Raji (cell line): ENCODE measurements around the gene NLRP1.

Experiments used
- POLR2A ChIP-seq: IDR thresholded peaks from 2 replicates; pipeline ENCODE4 v1.6.1; 2011; ENCODE audit warnings: low read depth, low read length, control low read depth; ENCODE audit not compliant: insufficient read depth

NLRP1 gene

DNA sequence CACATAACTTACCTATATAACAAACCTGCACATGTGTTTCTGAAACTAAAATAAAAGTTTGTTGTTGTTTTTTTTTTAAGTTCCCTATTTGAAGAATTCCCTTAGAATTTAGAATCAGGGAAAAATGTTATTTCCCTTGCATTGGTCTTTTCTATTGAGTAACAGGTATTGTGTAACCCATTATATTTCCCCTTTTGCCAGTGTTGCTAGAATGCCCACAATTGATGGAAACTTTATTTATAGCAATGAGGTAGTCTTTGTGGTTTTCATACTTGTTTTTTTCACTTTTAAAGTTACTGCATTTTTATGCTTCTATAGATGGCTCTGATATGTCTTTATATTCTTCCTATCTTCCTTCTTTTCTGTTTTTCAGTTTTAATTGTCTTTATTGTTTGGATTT lies 3.9 kb downstream of the NLRP1 start:
- TF ChIP-seq POLR2A, result no peak

DNA sequence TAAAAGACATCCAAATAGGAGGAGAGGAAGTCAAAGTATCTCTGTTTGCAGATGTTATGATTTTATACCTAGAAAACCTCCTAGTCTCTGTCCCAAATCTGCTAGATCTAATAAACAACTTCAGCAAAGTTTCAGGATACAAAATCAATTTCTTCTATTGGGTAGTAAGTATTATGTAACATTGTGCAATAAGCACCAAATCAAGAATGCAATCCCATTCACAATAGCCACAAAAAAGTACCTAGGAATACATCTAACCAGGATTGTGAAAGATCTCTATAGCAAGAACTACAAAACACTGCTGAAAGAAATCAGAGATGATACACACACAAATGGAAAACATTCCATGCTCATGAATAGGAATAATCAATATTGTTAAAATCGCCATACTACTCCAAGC lies 13.0 kb downstream of the NLRP1 start:
- TF ChIP-seq POLR2A, result no peak

DNA sequence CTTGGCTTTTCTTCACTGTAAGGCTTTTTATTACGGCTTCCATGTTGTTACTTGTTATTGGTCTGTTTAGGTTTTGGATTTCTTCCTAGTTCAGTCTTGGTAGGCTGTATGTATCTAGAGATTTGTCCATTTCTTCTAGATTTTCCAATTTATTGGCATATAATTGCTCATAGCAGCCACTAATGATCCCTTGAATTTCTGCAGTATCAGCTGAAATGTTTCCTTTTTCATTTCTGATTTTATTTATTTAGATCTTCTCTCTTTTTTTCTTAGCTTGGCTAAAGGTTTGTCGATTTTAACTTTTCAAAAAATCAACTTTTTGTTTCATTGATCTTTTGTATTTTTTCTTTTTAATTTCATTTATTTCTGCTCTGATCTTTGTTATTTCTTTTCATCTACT lies 18.5 kb downstream of the NLRP1 start:
- TF ChIP-seq POLR2A, result no peak

DNA sequence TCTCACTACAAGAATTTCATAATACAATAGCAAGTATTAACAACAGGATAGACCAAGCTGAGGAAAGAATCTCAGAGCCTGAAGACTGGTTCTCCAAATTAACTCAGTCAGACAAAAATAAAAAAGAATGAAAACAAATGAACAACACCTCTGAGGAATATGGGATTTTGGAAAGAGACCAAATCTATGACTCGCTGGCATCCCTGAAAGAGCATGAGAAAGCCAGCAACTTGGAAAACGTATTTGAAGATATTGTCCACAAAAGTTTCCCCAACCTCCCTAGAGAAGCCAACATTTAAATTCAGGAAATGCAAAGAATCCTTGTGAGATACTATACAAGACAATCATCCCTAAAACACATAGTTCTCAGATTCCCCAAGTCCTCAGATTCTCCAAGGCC lies 20.9 kb downstream of the NLRP1 start:
- TF ChIP-seq POLR2A, result no peak

DNA sequence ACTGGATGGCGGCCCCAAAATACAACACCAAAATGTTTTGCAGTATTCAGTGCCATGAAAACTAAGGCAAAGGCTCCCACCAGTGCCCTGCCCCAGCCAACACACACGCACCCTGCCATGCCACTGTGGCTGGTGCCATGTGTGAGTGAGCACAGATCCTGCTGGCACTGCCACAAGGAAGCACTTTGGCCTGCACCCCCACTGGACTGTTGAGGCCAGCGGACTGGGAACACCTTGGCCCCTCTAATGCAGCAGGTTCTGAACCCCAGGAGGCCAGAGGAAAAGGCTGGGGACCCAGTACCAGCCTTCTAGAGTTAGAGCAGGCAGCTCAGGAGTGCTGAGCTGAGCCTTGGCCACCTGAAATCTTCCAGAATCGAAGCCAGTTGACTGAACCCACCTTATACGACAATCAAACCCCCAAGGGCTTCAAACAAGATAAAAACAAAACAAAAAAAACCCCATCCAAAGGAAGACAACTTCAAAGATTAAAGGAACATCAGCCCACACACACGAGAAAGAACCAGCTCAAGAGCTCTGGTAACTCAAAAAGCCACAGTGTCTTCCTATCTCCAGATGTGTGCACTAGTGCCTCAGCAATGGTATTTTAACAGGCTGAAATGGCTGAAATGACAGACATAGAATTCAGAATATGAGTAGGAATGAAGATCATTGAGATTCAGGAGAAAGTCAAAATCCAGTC lies 21.5 kb downstream of the NLRP1 start:
- no peak for TF ChIP-seq POLR2A

DNA sequence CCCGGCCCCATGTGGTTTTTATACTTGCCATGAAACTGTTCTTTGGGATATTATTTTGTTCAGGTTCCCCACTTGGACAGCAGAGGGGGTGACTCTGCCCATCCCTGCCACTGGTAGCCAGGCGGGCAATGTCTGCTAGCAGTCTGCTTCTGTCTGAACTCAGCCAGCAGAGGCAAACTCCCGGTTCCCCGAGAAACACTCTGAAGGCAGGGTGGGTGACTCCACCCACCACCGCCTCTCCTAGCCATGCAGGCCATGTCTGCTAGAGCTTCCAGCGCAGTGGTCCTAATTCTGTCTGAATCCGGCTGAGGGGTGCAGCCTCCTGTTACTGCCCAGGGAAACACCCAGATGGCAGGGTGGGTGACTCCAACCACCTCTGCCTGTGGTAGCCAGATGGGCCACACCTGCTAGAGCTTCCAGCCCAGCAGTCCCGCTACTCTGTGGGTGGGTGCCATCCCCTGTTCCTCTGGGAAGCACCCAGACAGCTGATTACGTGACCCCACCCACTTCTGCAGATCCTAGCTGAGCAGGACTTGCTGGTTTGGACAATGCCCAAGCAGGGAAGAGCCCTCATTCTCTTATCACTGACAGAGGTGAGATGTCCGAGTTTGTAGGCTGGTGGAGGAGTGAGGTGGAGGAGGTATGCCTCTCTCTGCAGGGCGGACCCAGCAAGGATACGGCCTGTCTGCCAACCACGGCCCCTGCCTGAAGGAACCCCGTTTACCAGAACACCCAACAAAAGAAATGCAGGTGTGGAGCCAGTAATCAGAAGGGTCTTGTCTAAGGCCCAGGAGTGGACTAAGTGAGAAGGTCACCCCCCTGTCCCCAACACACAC lies 22.4 kb downstream of the NLRP1 start:
- TF ChIP-seq POLR2A, result no peak

DNA sequence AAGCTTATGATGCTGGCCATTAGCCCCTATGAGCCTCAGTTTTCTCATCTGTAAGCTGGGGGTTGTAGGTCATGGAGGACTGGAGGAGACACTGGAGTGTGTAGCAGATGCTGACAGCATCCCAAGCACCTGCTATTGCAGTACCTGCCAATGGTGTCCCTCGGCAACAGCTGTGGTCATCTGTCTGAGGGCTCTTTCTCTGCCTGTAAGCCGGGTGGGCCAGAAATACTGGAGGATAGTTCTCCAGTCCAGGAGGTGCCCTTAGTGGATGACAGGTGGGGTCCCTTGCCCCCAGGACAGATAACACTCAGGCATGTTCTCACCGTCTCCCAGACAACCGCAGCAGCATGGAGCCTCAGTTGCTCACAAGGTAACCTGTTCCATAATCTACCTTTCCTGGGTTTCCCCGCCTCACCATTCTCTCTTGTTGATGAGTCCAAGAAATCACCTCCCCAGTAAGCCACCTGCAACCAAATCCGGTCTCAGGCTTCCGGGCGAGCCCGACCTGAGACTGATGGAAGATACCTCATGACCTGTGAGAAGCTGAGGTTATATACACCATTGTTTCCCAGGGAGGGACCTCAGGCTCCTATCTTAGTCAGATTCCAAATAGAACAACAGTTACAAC lies 23.8 kb downstream of the NLRP1 start:
- TF ChIP-seq POLR2A, result no peak

DNA sequence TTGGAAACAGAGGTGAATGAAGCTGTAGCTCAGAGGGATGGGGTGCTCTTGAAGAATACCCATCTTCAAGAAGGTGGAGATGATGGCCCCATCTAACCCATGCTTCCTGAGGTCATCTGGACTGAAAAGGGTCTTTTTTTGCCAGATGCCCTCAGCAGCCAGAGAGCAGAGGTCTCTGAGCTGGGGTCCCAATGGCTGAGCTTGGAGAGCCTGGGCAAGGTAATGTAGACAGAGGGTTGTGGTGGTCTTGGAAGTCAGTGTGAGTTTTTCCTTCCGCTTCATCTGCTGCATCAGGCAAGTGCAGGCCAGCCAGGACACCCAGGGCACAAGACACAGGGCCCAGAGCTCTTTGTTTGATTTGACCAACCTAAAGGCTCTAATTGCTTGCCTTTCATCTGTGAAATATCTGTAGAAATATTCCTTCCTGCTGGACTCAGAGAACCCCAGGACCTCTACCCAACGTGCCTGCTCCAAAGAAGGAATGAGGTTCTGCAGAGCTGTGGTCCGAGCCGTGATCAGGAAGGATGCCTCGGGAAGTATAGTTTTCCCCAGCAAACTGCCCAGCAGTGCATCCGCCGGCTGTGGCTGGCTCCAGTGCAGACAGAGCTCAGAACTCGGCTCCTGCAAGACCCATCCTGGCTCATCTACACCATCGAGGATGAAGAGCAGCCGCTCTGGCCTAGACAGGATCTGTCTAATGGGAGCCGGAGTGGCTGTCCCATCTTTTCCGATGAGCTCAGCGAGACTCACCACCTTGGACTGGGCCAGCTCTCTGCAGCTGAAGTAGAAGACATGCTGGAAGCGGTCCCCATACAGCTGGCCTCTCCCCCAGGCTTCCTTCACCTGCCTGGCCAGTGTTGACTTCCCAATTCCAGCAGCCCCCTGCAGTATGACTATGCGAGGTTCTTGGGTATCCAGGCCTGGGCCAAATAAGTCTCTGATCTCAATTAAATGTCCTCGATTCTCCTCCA lies 25.2 kb downstream of the NLRP1 start:
- no peak for TF ChIP-seq POLR2A

DNA sequence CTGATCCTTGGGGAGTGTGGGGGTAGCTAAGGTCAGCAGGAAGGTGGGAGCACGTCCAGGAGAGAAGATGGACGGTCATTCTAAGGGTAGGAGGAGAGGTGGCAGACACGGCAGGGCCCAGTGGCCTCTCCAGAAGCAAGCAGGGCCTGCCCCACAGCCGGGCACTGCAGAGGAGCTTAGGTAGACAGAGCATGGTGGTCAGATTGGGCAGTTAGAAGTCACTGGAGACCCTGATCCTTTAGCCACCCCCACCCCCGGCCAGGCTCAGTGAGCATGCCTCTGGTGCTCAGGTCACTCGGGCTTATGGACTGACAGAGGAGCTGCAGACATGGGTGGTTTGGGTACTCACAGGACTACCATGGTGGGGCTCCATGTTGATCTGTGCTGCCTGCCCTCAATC lies 26.3 kb downstream of the NLRP1 start:
- no peak for TF ChIP-seq POLR2A

DNA sequence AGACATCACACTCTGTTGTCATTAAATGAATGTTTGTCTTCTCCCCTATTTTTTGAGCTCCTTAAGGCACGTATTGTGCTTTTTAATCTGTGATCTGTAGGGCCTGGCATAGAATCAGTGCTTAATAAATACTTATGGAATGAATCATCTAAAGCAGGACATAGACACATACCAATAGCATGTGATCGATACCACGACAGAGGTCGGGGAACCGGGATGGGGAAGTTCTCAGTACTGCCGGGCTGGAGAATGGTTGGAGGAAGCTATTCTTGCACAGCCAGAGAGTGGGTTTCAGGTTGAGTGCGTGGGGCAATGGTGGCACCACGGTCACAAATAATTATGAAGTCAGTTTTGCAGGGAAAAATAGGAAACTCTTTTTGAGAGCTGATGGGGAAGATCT lies 26.8 kb downstream of the NLRP1 start:
- TF ChIP-seq POLR2A, result no peak

DNA sequence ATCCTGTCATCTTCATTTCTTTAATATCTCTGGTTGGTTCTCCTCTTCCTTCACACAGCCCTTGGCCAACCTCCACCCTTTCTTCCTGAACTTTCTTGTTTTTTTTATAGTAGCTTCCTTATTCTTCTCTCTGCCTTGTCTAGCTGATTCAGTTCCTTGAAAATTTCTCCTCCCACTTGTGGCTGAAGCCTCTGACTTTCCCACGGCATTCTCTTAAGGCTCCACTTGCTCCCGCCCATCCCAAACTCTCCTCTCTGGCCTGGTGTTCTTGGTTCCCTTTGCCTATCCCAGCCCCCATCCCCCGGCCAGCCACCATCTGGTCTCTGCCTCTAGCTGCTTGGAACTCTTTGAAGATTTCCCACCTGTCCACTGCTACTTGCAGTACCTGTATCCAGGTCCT lies 29.1 kb downstream of the NLRP1 start:
- TF ChIP-seq POLR2A, result no peak

DNA sequence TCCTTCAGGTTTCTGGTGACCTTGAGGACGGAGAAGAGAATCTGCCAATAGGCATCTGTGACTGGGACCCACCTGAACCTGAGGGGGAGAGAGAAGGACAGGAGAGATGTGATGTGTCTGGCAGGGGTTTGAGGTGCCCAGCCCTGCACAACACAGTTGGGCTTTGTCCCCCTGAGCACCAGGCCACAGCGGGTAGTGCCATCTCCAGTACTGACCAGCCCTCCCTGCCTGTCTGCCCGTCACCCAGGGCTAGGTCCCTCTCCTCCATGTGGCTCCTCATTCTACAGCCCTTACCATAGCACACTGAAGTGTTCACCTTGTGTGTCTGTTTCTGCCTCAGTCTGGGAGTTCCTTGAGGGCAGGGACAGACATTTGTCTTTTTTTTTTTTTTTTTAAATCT lies 30.8 kb downstream of the NLRP1 start:
- TF ChIP-seq POLR2A, result no peak

DNA sequence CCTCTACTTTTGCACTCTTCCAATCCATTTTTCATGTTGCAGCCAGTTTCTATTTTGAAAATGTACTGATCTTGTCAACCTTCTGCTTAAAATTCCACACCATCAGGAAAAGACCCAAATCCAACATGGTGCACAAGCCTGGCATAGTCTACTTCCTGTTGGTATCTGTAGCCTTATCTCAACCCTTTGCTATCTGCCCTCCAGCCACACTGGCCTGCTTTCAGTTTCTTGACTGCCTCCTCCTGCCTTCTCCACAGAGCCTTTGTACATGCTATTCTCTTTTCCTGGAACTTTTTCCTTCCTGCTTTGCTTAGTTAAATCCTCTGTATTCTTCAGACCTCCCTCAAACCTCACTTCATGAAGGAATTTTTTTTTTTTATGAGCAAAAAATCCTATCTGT lies 31.5 kb downstream of the NLRP1 start:
- no peak for TF ChIP-seq POLR2A

DNA sequence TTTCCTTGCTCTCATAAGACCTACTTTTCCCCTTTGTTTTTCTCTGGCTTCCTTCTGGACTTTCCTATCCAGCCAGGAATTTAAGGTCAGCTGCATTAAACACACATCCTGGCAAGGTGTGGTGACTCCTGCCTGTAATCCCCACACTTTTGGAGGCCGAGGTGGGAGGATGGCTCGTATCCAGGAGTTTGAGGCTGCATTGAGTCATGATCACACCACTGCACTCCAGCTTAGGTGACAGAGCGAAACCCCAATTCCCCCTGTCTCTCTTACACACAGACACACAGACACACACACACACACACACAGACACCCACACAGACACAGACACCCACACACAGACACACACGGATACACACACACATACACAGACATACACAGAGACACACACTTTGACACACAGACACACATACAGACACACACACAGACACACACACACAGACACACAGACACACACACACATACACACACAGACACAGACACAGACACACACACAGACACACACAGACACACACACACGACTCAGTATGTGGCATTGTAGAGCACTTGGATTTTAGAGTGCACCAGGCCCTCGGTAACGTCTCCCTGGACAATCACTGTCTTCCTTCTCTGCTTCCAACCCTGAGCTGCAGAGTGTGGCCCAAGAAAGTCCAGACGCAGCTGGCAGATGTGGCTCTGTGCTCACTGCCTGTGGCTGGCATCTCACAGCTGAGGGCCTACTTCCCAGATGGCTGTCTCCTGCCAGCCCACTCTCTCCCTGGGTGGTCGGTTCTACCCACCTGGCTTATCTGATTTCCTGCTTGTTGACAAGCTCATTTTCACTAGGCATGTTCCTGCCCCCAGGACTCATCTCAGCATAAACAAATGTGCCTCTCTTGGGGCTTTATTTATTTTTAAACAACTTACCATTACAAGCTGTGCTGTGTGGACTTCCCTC lies 39.0 kb downstream of the NLRP1 start:
- no peak for TF ChIP-seq POLR2A

DNA sequence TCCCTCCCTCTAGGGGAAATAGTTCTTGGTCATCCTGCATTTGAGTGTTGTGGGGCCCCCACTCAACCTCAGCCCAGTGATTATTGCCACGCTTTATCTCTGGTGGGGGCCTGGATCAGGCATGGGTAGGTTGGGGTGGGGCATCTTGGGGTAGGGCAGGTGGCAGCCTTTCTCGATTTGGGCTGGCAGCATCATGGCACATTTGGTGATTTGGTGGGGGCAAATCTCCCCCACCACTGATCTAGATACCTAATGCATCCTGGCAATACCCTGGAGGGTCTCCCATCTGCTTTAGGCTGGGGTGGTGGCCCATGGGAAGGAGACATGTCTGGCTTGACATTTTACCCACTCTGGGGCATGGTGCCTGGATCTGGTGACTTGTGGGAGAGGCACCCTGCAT lies 40.2 kb downstream of the NLRP1 start:
- no peak for TF ChIP-seq POLR2A
